Upper lobe of right lung (tissue), 1 donor: Measurements from ENCODE around the gene TAGLN3. TPM values are rescaled to one million over a fixed set of nuclear protein-coding genes. Genes with fewer than 3 reads are reported as not detected.

Experiments
- ATAC-seq: fragments of 200-7000 bp; cut with Tn5 transposase; one replicate; pipeline ENCODE4 v1.9.1; 2020; ENCODE audit warnings: mild to moderate bottlenecking, moderate library complexity
- DNase-seq: peaks from one replicate; pipeline ENCODE4 v3.0.0-alpha.2; 2020
- H3K27ac ChIP-seq: fragments of 200-600 bp; one replicate; pipeline ENCODE4 v1.8.0; 2022
- H3K27me3 ChIP-seq: fragments of 200-600 bp; one replicate; pipeline ENCODE4 v1.8.0; 2022; ENCODE audit warnings: mild to moderate bottlenecking
- H3K36me3 ChIP-seq: fragments of 200-600 bp; one replicate; pipeline ENCODE4 v1.8.0; 2022
- H3K4me1 ChIP-seq: fragments of 200-600 bp; one replicate; pipeline ENCODE4 v1.8.0; 2022
- H3K4me3 ChIP-seq: fragments of 200-600 bp; one replicate; pipeline ENCODE4 v1.8.0; 2022; ENCODE audit warnings: mild to moderate bottlenecking
- H3K9me3 ChIP-seq: fragments of 200-600 bp; one replicate; pipeline ENCODE4 v1.8.0; 2022
- intact Hi-C: fragments of 100-400 bp; cut with DNase I; formaldehyde crosslinking; loops from one replicate; pipeline ENCODE4 v1.11.0; 2022
- total RNA-seq: library from RNA; stranded (reverse); fragmentation: NEBNext Ultra II Directional; extraction: Animal tissue kit (Norgen Biotek cat#: 25700); gene quantifications from one replicate; pipeline ENCODE4 v1.2.1, GENCODE V29; 2021
- TF ChIP-seq, protein P1 (sequence below): fragments of 200-600 bp; IDR thresholded peaks from one replicate; pipeline ENCODE4 v1.8.0; 2022; ENCODE audit warnings: antibody characterized with exemption
- donor health status: DM: no; HTN: yes; CAD: no; lungs with severe emphysema.

TAGLN3 gene
- total RNA-seq, 1 donor from 2014 or later = not detected

DNA sequence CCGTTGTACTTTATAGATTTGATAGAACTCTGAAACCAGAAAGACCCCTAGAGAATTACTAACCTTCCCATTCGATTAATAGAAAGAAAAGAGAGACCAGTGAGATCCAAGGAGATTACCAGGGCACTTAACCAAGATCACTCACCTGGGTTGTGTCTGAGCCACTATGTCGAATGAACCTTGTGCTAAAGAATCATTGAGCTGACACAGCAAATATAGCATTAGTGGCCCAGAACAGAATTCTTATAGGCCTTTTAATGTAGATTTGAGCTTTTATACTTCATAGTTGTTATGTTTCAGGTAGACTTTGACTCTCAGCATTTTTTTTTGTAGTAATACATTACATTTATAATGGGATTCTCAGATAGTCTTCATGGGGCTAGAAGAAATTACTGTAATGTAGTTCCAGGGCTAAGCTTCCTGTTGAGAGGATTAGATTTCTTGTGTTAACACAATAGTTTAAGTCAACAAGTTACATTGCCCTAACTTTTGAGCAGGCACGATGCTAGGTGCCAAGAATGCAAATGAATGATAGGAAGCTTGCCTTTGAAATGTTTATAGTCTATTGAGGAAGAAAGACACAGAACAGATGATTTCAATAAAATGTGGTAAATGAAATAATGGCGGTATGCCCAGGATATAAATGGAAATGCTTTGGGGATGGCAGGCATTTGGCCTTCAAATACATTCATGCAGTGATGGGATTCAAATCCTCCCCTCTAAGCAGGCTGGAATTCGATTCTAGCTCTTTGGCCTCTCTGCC lies 44.3 kb upstream of the TAGLN3 start:
- TF ChIP-seq, protein P1, sequence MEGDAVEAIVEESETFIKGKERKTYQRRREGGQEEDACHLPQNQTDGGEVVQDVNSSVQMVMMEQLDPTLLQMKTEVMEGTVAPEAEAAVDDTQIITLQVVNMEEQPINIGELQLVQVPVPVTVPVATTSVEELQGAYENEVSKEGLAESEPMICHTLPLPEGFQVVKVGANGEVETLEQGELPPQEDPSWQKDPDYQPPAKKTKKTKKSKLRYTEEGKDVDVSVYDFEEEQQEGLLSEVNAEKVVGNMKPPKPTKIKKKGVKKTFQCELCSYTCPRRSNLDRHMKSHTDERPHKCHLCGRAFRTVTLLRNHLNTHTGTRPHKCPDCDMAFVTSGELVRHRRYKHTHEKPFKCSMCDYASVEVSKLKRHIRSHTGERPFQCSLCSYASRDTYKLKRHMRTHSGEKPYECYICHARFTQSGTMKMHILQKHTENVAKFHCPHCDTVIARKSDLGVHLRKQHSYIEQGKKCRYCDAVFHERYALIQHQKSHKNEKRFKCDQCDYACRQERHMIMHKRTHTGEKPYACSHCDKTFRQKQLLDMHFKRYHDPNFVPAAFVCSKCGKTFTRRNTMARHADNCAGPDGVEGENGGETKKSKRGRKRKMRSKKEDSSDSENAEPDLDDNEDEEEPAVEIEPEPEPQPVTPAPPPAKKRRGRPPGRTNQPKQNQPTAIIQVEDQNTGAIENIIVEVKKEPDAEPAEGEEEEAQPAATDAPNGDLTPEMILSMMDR = no peak
- Histone ChIP-seq H3K36me3 (peaks cover 9% of the 10 kb centered on the region), H3K4me3 (no peak overlapping the region), H3K4me1 (no peaks in the 10 kb centered on the region), H3K27me3 (no peaks in the 10 kb centered on the region), H3K27ac (no peak overlapping the region), H3K9me3 (no peaks in the 10 kb centered on the region)
- DNase-seq (no peak), ATAC-seq (no peak)
- intact Hi-C loops = loop anchor here (10.0 kb wide), 1 partner anchor 90 kb away; no protein-coding TSS in a partner anchor

DNA sequence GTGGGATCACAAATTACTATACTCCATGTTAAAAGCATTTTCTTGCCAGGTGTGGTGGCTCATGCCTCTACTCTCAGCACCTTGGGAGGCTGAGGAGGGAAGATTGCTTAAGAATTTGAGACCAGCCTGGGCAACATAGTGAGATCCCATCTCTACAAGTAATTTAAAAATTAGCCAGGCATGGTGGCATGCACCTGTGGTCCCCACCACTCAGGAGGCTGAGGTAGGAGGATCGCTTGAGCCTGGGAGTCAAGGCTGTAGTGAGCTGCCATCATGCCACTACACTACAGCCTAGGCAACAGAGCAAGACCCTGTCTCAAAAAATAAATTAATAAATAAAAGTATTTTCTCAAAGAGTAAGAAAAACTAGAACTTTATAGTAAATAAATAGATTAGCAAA lies 42.8 kb upstream of the TAGLN3 start:
- TF ChIP-seq, protein P1 = no peak

DNA sequence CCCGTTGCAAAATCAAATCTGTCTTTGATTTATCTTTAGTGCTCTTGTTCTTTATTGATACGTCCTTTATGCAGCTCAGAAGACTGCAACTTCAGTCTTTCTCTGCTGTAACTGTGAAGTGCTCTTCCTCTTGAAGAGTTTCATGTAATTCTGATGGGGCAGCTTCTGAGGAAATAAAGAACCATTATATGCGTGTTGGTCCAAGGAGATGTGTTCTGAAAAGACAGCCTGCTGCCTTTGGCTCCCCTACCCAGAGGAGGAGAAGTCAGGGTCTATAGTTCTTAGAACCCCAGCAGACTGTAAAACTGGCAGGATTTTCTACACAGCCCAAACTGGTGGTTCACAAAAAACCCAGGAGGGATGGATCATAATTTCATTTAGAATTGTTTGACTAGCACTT lies 42.3 kb upstream of the TAGLN3 start:
- no peaks in the 10 kb centered on the region for H3K4me1 ChIP-seq
- H3K4me3 ChIP-seq = no peak overlapping the region
- no peak overlapping the region for H3K27ac ChIP-seq
- no peaks in the 10 kb centered on the region for H3K9me3 ChIP-seq
- H3K36me3 ChIP-seq = peaks cover 10% of the 10 kb centered on the region
- no peaks in the 10 kb centered on the region for H3K27me3 ChIP-seq
- TF ChIP-seq, protein P1 = no peak
- DNase-seq = no peak
- intact Hi-C loops = loop anchor here (10.0 kb wide), 1 partner anchor 92 kb away; no protein-coding TSS in a partner anchor
- no peak for ATAC-seq

More for the DNA sequence above, 42.8 kb upstream of the TAGLN3 start:
- Histone ChIP-seq H3K9me3 (no peaks in the 10 kb centered on the region), H3K4me3 (no peak overlapping the region), H3K4me1 (no peaks in the 10 kb centered on the region), H3K36me3 (peaks cover 10% of the 10 kb centered on the region), H3K27me3 (no peaks in the 10 kb centered on the region), H3K27ac (no peak overlapping the region)
- ATAC-seq (no peak), DNase-seq (no peak)
- intact Hi-C loops = loop anchor here (10.0 kb wide), 1 partner anchor 91 kb away; no protein-coding TSS in a partner anchor

DNA sequence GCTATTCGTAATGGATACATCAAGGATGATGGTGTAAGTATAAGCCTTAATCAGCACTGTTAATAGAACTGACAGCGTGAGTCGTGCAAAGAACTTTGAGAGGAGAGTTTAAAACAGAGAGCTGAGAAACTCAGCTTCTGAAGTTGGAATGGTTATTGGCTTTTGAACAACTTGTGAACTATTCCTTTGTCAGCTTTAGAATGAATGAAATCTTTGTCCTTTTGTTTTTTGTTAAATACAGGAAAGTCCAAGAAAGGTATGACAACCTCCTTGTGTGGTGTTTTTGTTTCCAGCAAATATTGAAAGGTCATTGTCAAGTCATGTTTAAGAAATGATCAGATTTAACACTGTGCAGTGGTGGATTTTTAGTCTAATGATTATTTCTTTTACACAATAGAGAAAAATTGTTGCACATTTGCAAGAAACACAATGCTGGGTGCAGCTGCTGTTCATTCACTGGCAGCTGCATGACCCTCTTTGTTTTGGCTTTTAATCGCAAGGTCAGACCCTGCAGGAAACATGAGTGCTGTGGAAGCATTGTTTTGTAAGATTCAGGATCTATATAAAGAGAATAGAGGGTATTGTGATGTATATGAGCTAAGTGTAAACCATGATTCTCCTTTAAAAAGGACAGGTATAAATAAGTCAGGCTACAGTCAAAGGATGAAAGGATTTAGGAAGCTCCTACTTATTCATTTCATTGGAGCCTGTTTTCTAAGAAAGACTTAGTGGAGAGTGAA lies 41.6 kb upstream of the TAGLN3 start:
- Histone ChIP-seq H3K36me3 (peaks cover 10% of the 10 kb centered on the region), H3K27me3 (no peaks in the 10 kb centered on the region), H3K4me3 (no peak overlapping the region), H3K4me1 (no peaks in the 10 kb centered on the region), H3K27ac (no peak overlapping the region), H3K9me3 (no peaks in the 10 kb centered on the region)
- intact Hi-C loops = loop anchor here (10.0 kb wide), 1 partner anchor 92 kb away; no protein-coding TSS in a partner anchor
- ATAC-seq = no peak
- no peak for DNase-seq
- TF ChIP-seq, protein P1 = no peak

DNA sequence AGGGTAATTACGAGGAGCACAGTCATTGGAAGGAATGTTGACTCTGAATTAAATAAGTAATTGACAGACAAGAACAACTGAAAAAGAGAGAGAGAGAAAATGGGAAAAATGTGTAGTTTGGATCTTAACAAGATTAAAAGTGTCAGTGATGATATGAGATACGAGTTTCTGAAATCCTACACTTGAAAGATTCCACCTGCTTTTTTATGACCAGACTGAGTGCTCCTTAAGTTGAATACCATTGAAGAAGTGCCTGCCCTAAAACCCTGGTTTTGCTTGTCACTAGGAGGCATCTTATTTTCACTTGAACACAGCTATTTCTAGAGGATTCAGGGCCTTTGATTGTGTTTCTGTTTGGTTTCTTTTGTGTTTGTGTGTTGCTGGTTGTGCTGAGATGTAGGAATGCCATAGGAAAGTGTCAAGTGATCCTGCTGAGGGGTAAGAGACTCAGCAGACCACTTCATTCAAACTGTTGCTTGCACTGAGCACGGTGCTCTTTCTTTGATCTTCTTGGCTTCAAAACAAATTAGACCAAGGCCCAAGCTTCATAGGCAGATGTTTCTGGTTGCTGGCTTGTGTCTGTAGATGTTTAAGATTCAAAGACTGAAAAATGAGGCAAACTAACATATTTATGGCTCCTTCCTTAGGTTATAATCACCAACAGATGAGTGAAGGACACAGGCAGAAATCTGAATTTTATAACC lies 37.1 kb upstream of the TAGLN3 start:
- no peak for DNase-seq
- no peaks in the 10 kb centered on the region for H3K27me3 ChIP-seq
- TF ChIP-seq, protein P1 = no peak
- no peak overlapping the region for H3K27ac ChIP-seq
- no peak for ATAC-seq
- no peaks in the 10 kb centered on the region for H3K4me1 ChIP-seq
- peaks cover 19% of the 10 kb centered on the region for H3K36me3 ChIP-seq
- no peak overlapping the region for H3K4me3 ChIP-seq
- no peaks in the 10 kb centered on the region for H3K9me3 ChIP-seq
- intact Hi-C loops = no loop called here
